ENCODE results near the gene TNIP2.
"Not testable (repeated sequence)": the region's sequence is repeated elsewhere in the genome, so short reads cannot be mapped to it uniquely, and the experiment has no call there.

Gene TNIP2

GRCh38 chr4:2743518-2744445 lies 12.4 kb downstream of the TNIP2 start:
- DNase-seq = no peak

DNA sequence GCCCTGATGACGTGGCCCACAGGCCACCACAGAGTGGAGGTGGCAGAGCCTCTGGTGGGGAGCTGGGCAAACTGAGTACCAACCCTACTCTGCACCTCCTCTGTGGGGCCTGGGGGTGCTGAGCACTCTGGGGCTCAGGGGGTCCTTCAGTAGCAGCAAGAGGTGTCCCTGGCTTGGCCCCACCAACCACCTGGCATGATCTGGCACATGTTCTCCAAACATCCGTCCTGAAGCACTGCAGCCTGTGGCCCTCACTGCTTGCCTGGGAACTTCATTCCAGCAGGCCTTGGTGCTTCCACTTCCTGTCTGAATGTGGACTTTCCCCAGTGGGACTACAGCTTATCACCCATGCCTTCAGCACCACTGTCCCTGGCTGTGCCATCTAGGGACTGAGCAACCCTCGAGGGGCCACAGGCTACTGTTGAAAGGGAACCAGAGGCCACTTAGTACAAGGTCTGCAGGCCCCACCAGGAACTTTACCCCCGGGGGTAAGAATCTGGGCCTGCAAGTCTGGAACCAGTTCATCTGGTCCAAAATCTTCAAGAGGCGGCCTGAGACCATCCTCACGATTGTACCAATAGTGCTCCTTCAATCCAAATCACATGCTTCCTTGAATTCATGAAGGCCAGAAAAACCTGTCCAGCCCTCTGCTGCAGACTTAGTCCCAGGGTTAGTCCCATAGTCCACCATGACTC lies 13.2 kb downstream of the TNIP2 start:
- no peak for DNase-seq

DNA sequence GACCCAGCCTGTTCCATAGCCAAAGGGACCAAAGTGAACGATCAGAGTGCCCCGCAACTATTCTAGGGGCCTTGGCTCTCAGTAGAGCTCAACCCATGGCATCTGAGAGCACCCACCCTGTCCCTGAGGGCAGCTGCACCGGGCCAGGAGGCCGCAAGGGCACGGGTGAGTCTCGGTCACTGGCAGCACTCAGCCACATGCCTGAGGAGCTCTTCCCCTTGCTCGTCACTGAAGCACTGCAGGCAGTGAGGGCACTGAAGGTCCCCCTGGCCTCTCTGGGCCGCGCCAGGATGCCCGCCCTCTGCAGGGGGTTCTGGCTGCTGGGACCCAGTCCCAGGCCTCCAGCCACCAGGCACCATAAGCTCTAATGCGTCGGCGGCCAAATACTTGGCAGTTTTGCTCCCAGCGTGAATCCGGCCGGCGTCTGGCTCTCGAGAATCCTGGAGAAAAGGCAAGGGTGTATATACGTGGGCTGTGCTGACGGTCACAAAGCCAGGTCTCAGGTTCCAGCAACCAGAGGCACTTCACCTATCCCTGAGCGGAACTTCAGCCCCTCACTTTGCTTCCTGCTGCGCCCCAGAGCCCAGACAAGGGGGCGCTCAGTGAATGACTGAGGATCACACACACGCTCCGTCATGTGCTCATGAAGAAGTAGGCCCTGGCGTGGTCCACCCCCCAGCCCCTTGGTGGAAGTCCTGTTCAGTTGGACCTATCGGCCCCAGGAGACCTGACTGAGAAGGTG lies 13.9 kb downstream of the TNIP2 start:
- no peak for DNase-seq

GRCh38 chr4:2741626-2742025 lies 14.5 kb downstream of the TNIP2 start:
- no peak for DNase-seq

GRCh38 chr4:2738296-2738695 lies 17.8 kb downstream of the TNIP2 start:
- not testable (repeated sequence) for DNase-seq

DNA sequence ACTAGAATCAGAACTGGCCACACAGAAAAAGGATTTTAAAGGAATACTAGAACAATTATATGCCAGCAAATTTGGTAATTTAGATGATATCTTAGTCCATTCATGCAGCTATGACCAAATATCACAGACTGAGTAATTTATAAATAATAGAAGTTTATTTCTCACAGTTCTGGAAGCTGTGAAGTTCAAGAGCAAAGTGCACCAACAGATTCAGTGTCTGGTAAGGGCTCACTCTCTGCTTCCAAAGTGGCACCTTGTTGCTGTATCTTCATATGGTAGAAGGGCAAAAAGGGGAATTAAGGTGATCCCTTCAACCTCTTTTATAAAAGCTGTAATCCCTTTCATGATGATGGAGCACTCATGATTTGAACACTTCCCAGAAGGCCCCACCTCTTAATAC lies 20.3 kb downstream of the TNIP2 start:
- no peak for DNase-seq

DNA sequence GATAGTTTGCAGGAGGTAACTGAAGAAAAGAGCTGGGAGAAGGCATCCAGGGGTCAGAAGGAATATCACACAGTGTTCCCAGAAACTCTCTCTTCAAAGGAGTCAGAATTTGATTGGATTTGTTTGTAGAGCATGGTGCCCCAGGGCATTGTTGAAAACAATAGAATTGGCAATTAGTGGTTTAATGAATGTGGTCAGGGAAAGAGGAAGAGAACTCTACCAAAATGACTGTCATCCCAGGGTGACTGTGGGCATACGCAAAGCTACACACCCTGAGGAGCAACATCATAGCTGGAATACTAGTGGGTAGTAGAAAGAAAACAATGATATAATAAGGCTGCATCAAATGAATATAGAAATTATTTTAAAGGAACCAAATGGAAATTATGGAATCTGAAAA lies 21.5 kb downstream of the TNIP2 start:
- no peak for DNase-seq

GRCh38 chr4:2733844-2734574 lies 22.1 kb downstream of the TNIP2 start:
- DNase-seq = no peak

- no peak for DNase-seq
These were observed 22.9 kb downstream of the TNIP2 start for GRCh38 chr4:2733001-2733843.

DNA sequence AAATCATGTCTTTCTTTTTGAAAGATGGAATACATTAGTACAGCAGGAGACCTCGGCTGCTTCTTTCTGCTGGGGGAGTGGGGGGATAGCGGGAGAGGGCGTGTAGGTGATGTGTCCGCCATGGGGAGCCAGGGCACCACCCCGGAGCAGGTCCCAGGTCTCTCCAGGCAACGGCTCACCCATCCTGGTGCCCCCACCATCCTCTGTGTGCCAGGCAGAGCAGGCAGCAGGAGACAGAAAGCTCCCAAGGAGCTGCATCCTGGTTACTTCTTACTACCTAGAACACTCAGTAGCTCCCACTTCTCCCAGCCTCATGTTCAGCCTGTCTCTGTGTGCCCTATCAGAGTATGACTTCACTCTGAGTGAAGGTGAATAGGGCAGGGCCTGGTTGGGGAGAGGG lies 23.6 kb downstream of the TNIP2 start:
- no peak for DNase-seq

DNA sequence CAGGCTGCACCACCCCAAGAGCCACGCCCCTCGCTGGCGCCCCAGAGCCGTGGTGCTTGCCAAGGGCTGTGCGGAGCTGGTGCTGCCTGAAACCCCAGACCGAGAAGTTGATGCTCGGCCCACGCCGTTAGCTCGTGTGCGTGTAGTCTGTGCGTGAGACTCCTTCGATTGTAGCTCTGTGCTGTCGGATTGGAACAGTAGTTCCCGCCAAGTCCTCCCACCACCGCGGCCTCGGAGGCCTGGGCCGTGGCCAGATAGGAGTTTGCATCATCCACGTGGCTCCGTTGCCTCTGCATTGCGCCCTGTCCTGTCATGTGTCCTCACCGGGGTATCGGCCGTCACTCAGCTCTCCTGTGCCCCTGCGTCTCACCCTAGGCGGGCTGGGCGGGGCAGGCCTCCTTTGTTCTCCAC lies 24.2 kb downstream of the TNIP2 start:
- no peak for DNase-seq

GRCh38 chr4:2729533-2729875 lies 26.6 kb downstream of the TNIP2 start:
- DNase-seq = no peak

- DNase-seq = no peak
These were observed 27.2 kb downstream of the TNIP2 start for GRCh38 chr4:2728806-2729532.

DNA sequence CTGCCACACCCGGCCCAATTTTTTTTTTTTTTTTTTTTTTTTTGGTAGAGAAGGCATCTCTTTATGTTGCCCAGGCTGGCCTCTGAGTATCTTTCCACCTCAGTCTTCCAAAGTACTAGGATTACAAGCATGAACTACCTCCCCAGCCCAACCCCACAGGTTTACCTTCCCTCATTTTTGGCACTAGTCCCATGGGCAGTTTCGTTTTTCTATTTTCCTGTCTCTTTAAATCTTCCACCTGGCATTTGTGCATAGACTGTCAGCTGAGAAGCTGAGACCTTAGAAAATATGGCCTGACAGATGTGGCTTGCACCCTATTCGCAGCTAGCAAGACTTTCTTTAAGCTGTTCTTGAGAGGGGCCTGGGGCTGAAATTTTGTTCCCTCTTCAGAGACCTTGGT lies 27.9 kb downstream of the TNIP2 start:
- DNase-seq = no peak

DNA sequence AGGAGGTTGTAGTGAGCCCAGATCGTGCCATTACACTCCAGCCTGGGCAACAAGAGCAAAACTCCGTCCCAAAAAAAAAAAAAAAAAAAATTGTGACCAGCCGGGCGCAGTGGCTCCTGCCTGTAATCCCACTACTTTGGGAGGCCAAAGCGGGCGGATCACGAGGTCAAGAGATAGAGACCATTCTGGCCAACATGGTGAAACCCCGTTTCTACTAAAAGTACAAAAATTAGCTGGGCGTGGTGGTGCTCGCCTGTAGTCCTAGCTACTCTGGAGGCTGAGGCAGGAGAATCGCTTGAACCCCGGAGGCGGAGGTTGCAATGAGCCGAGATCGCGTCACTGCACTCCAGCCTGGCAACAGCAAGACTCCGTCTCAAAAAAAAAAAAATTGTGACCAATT lies 29.3 kb downstream of the TNIP2 start:
- not testable (repeated sequence) for DNase-seq

- DNase-seq = no peak
These were observed 30.8 kb downstream of the TNIP2 start for GRCh38 chr4:2725380-2725779.

- DNase-seq = no peak
These were observed 32.4 kb downstream of the TNIP2 start for GRCh38 chr4:2723751-2724150.

GRCh38 chr4:2722033-2722432 lies 34.1 kb downstream of the TNIP2 start:
- no peak for DNase-seq

DNA sequence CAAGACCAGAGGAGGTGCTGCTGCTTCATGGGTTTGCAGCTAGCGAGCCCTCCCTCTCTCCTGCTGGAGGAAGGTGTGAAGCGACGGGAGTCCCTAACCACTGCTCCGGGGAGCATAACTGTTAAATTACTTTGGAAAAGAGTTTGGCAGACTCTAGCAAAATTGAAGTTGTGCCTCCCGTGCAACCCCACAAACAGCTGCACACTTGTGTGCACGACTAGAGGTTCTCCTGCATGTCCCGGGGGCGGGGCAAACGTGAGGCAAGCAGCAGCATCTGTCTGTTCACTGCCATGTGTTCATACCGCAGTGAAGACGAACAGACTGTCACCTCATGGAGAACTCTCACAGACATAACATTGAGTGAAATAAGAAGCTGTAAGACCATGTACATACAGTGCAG lies 34.5 kb downstream of the TNIP2 start:
- no peak for DNase-seq

DNA sequence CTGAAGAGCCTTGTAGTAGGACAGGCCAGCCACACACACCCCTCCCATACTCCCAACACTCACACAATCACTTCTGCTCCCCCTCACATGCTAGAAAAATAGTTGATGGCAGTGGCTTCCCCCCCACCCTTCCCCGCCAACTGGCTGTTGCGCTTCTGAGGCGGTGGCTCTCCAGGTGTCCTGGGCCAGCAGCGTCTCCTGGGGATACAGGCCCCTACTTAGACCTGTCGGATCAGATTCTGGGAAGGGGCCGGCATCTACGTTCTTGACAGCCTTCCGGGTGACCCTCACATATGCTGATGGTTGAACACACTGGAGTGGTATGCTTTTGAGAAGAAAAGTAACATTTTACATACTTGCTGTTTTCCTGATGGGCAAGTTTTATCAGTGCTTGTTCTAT lies 39.9 kb downstream of the TNIP2 start:
- DNase-seq = no peak

DNA sequence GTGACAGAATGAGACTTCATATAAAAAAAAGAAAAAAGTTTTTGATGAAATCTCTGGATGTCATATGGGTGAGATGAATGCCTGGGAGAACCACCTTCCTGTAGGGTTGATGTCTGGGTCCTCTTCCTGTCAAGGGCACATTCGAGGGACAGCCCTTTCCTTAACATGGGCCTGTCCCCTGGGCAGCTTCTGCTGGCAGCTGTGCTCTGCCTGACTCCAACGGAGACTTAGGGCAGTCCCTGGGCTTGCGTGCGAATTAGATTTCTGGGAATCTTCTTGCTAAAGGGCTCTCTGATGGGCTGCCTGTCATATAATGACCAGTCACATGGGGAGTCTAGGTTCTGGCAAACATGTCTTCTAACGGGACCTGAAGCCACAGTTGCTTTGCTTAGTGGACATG lies 40.7 kb downstream of the TNIP2 start:
- DNase-seq = no peak

All from CD4-positive, alpha-beta T cell treated with Interleukin-4 for 4 hours (primary cell).